CD4-positive, alpha-beta T cell treated with Interleukin-15 for 4 hours (primary cell): Measurements from ENCODE around the gene ITGB4.

Experiments
- DNase-seq: peaks from one replicate; pipeline ENCODE4 v3.0.0-alpha.2; 2020; ENCODE audit warnings: low spot score

Gene ITGB4

DNA sequence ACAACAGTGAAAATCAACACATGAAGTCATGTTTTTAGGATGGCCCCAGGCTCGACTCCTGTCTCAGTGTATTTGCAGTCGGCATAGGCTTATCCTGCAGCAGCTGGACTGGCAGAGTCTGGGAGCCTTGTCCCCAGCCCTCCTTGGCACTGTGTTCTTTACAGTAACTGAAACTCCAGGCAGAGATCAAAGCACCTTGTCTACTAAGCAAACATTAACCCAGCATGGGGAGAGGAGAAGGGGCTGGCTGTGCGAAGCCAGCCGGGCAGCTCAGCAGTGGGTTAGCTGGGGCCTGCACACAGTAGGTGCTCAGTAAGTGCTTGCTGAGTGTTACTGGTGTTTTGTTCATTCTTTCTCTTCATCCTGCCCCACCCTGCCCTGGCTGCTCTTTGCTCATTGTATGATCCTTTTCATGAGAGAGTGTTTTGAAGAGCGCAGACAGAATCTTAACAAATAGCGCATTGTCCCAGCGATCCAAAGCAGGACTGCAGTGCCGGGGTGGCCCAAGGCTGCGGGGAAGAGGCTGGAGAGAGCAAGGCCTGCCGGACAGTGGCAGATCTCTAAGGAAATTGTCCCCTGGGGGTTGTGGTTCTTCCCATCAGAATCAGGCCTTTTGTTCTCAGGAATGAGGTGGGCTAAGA lies 23.5 kb upstream of the ITGB4 start:
- DNase-seq: no peak

DNA sequence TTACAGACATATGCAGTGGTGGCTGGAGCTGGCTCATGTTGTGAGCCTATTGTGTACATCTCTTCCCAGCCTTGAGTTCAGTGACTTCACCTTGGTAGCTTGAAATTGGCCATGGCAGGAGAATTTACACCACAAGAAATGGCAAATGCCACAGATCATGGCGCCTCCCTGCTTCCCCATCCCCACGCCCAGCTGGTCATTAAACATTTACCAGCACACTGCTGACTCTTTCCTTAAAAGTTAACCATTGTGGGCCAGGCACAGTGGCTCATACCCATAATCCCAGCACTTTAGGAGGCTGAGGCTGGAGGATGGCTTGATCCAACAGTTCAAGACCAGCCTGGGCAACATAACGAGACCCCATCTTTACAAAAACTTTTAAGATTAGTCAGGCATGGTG lies 22.6 kb upstream of the ITGB4 start:
- DNase-seq: no peak

DNA sequence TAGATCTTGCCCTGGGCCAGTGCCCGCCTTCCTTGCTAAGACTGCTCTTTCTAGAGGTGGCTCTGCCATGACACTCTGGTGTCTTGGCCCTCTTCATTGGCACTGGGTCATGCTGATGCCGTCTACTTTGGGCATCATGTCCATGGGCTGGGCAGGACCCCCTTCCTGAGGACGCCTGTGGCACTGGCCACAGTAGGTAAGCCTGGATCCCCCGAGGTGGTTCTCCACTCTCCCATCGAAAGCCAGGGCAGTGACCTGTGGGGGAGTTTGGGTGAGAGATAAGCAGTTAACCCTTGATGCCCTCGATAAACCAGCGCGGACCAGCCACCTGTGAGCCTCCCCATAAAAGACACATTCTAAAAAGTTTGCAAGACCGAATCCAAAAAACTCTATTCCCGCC lies 20.0 kb upstream of the ITGB4 start:
- DNase-seq: no peak

DNA sequence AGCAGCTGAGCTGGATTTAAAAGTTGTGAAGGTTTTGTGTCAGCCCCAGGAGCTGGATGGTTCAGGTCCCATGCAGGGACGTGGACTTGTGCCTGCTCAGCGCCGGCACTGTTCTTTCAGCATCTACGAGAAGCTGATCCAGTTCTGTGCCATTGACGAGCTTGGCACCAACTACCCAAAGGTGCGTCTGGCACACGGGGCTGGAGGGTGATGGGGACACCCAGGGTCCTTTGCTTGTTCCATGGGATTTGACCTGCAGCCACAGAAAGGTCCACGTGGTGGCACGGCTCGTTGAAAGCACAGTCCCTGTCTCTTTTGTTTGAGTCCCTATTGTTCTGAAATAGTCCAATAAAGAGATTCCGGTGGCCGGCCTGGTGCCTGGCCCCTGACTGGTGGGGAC lies 18.1 kb upstream of the ITGB4 start:
- DNase-seq: no peak

DNA sequence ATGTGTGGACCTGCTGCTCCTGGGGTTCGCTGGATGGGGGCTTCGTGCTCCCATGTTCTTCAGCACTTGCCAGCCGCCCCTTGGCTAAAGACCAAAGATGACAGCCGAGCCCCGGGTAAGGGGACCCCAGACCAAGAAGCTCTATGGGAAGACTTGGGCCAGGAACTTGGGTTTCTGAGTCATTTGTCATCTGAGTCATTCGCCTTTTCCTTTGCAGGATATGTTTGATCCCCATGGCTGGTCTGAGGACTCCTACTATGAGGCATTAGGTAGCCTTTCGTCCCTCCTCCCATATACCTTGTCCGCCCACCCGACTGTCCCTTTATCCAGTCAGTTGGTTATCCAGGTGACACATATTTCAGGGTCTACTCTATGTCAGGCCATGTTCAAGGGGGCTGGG lies 17.7 kb upstream of the ITGB4 start:
- no peak for DNase-seq

DNA sequence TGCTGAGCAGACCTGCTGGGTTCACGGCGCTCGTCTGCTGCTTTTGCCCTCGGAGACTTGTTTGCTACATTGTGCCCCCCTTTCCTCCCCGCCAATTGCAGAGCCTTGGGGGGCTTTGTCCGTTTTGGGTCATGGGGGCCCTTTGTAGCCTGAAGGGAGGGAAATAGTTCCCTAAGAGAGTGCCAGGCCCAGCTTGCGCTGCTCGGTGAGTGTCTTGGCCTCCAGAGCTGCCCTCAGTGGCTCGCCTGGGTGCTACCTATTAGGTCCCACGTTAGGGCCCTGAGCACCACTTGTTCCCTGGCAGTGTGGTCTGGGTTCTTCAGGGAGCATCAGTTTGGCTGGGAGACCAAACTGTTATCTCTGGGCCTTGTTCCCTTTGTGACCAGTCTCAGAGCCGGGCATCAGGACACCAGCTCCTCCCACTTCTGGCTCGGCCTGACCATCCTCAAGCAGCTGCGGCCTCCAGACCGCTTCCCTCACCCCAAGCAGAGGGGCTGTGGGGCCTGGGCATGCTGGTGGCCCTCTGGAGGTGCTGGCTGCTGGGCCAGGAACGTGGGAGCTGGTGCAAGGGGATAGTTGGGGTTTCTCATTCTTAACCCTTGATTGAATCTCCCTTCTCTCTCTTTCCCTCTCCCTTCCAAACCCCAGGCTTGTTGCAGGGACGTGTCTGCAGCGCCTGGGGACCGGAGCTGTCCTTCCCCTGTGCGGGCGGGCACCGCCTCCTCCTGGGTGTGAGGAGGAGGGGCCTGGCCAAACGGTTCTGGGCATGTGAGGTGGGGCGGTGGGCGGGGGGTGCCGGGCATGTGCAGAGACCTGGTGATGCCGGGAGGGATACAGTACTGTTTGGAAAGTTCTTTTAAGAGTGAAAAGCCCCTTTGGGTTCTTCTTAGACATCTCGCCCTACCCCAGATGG lies 16.0 kb upstream of the ITGB4 start:
- no peak for DNase-seq

DNA sequence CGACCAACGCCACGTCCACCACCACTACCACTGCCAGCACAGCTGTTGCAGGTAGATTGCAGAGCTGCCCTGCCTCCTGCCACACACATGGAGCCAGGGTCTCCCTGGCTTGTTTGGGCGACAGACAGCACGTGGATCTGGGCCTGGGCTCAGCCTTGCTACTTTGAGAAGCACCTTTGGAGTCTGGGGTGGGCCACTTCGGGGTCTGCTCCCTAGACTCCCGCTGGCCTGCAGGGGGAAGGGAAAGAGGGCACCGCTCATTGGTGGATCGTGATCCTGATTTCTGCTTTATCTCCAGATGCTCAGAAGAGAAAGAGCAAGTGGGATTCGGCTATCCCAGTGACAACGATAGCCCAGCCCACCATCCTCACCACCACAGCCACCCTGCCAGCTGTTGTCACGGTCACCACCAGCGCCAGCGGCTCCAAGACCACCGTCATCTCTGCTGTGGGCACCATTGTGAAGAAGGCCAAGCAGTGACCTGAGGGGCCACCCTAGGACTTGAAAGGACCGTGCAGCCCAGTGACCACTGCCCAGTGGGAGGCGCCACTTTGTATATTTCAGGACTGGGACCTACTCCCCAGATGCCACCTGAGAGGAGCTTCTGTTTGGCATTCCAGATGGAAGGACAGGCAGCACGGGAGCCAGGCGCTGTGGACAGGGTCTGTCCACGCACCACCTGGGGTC lies 15.1 kb upstream of the ITGB4 start:
- no peak for DNase-seq

DNA sequence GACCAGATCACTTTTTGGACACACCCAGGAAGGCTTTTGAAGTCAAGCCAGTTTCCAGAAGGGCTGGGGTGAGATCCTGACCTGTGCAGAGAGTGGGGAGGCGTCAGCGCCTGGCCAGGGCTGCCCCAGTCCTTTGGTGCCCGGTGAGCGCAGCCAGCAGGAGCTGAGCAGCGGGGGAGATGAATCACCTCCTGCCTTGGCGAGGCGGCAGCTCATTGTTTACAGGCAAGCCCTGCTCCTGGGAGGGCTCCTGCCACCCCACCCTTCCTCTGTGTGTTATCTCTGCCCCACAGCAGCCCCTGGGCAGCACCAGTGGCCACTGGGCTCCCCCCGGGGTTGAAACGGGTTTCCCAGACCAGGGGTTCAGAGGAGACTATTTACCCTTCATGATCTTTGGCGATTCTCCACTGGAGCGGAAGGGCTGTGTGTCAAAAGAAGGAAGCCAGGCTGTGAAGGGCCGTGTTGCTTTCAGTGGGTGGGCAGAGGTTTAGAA lies 14.1 kb upstream of the ITGB4 start:
- DNase-seq: no peak

DNA sequence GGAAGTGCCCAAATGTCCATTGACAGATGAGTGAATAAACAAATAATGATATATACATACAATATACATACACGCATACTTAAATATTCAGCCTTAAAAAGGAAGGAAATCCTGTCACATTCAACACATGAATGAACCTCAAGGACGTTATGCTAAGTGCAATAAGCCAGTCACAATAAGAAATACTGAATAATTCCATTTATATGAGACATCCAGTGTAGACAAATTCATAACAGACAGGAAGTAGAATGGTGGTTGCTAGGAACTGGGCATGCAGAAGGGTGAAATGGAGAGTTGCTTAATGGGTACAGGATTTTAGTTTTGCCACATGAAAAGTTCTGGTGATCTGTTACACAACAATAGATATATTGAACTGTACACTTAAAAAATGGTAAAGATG lies 8.8 kb upstream of the ITGB4 start:
- no peak for DNase-seq

DNA sequence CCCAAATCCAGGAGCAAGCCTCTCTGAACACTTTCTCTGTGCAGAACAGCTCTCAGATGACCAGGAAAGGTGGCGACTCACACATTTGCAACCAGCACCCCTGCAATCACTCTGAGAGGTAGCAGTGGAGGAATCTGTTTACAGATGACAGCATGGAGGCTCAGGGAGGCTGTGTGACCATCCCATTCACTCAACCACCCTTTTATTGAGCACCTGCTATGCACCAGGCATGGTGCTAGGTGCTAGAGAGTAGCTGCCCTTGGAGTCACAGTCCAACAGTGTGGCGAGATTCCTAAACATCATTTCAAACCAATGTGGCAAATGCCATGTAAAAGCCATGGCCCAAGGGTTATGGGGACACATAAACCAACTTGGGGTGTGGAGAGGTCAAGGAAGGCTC lies 1.5 kb upstream of the ITGB4 start:
- no peak for DNase-seq

DNA sequence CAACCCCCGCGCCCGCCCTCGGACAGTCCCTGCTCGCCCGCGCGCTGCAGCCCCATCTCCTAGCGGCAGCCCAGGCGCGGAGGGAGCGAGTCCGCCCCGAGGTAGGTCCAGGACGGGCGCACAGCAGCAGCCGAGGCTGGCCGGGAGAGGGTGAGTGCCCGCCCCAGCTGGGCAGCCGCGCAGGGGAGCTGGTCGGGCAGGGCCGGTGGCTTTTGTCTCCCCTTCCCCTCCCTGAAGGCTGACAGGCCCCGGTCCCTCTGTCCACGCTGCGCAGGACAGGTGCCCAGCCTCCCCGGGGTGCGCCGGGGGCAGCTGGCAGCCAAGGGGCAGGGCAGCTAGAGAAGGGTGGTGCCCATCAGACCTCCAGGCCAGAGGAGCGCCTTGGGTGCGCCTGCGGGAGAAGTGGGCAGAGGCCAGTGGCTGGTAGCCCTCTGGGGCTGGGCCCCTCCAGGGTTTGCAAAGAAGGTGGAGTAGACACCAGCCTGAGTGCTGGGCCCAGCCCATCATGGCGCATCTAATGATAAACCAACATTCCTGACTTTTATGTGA lies 278 bp downstream of the ITGB4 start:
- DNase-seq: no peak

DNA sequence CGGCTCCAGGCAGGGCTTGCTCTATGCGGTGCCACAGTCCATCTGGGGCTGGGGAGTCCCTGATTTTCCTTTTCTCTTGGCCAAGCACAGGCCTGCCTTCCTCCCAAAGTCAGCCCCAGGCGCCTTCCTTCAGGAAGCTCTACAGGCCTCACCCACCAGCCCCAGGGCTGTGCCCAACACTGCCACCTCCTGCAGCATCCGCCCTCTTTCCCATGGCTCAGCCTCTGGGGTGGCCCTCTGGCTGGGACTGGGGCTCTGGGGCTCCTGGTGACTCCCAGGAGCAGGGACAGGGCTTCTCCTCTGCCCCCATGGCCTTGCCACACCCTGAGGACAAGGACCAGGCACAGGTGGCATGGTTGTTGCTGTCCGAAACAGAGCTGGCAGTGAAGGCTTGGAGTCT lies 817 bp downstream of the ITGB4 start:
- no peak for DNase-seq

DNA sequence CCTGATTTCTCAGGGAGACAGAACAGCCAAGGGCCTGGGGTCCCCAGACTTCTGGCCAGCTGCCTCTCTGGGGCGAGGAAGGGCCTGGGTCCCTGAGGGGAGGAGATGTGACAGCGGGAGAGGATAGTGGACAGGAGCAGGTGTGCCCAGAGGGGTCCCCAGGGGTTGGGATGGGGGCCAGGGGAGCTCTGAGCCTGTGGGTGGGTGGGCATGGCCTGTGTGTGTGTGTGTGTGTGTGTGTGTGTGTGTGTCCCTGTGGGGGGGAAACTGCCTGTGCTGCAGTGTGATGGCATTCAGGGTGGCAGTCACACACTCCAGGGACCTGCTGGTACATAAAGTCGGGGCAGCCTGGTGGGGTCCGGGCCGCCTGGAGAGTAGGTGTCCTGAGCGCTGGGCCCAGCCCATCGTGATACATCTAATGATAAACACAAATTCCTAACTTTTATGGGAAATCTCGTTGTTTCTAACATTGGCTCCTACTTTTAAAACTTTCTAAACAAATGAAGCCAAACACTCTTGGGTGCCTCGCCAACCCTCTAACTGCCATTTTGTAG lies 1.4 kb downstream of the ITGB4 start:
- DNase-seq: no peak

DNA sequence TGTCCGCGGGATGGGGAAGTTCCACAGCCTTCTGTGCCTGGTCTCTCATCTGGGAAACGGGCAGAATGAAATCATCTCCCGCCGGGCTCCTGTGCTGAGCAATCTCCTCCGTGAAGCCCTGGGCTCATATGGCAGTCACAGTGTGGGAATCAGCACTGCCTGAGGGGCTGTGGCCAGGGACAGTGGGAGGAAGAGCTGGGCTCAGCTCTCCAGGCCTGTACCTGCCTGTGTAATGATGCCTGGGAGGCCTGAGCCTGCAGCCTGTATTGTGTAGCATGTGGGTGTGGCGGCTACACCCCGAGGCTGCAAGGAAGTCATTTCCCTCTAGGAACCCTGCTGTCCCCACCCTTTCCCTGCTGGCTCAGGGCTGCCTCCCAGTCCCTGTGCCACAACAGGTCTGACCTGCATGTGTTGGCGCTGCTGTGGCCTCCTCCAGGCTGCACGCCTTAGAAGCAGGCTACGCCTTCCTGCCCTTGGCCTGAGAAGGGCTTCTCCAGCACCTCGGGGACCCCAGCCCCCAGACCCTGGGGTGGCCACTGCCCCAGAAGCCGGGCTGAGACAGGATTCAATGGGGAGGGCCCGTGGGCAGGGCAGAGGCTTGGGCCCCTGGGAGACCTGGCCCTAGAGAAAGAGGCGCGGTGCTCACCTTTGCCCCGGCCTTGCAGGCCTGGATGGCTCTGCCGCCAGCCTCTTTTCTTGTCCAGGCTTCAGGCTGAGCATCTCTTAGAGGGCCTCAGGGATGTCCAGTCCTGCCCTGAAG lies 2.1 kb downstream of the ITGB4 start:
- DNase-seq: no peak

DNA sequence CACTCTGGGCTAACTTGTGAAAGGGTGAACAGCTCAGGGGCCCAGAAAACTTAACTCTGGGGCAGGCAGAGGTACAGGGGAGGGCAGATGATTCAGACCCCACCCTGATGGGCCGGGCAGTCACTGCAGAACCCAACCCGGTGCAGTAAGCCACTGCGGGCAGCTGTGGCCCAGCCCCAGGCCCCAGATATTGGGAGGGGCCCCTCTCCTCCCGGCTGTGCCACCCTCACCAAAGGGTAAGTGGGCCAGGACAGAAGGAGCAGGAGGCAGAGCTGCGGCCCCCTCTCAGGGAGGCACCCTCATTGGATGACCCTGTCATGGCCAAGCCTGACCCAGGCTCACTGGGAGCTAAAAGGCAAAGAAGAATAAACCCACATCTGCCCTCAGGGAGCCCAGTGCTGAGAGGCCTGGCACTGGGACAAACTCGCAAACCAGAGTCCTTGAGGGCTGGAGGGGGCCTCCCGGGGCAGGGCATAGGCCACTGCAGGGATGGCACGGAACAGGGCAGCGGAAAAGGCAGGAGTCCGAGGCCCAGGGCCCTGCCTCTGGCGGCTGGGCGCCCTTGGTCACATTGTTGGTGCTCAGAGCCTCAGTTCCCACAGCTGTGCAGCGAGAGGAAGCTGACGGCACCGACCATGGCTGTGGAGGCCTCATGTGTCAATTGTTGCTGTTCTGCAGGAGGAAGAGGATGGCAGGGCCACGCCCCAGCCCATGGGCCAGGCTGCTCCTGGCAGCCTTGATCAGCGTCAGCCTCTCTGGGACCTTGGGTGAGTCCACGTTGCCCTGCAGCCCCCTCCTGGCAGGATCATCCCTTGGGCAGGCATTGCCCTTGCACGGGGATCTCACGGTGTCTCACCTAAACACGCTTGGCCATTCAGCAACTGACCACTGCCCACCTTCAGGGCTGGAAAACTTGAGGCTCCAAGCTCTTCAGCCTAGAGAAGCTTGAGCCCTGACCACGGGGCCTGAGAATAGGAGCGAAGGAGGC lies 3.1 kb downstream of the ITGB4 start:
- no peak for DNase-seq

DNA sequence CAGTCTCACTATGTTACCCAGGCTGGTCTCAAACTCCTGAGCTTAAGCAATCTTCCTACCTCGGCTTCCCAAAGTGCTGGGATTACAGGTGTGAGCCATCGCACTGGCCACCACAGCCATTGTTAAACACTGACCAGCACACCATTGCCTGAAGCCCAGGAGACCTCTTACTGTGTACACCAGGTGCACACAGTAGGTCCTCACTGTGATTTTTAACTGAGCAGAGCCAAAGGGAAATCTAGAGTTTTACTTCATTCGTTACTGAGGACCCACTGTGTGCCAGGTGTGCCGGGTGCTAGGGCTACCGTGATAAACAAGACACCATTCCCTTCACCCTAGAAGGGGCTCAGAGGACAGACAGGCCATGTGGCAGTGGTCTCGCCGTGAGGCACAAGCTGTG lies 4.2 kb downstream of the ITGB4 start:
- no peak for DNase-seq

DNA sequence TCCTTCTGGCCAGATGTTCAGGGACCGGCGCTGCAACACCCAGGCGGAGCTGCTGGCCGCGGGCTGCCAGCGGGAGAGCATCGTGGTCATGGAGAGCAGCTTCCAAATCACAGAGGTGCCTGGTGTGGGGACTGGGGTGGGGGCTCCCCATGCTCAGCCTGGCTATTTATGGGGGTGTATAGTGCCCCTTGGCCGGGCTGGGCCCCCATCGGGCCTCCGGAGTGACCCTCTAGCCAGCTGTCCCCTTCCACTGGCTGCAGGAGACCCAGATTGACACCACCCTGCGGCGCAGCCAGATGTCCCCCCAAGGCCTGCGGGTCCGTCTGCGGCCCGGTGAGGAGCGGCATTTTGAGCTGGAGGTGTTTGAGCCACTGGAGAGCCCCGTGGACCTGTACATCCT lies 6.1 kb downstream of the ITGB4 start:
- no peak for DNase-seq

DNA sequence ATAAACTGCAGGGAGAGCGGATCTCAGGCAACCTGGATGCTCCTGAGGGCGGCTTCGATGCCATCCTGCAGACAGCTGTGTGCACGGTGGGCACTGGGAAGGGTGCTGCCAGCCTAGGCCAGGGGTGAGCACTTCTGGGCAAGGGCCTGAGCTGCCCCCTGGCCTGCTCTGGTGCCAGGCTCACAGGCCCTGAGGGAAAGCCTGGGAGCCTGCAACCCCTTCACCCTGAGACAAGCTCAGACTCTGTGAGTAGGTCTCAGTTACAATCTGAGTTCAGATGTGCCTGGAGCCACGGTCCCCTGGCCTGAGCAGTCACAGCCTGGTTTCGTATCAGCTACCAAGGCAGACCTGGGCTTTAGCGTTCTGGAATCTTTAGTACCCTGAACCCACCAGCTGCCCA lies 8.1 kb downstream of the ITGB4 start:
- no peak for DNase-seq

DNA sequence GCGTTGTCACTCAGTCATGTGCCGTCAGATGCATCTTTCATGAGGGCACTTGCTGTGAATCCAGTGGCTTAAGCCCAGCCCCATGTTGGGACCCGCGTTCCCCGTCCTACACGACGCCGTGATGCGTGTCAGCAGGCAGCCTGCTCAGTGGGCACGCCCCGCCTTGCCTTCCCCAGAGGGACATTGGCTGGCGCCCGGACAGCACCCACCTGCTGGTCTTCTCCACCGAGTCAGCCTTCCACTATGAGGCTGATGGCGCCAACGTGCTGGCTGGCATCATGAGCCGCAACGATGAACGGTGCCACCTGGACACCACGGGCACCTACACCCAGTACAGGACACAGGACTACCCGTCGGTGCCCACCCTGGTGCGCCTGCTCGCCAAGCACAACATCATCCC lies 8.8 kb downstream of the ITGB4 start:
- no peak for DNase-seq

DNA sequence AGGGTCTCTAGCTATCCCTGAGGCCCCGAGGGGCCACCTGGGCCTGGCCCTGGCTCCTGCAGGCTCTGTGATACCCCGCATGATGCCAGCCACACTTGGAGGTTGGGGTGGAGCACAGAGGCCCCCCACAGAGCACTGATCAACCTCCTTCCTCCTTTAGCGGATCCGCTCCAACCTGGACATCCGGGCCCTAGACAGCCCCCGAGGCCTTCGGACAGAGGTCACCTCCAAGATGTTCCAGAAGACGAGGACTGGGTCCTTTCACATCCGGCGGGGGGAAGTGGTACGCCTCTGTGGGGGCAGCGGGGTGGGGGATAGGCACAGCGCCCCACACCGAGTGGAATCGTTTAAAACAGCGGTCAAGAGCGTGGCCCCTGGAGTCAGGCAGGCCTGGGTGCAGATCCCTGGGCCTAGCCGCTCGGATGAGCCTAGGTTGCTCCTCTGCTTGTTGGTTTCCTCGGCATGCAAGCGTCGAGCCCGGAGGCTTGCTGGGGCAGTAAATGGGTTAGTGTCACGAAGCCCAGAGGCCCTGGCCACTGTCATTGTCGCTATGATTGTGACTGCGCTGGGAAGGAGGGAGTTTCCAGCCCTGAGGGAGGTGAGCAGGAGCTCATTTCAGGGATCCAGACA lies 9.9 kb downstream of the ITGB4 start:
- DNase-seq: no peak
